Stimulated activated memory B cell treated with anti-CD40 and anti-IgM and Interleukin-4, amounts not matched to agents 10 μg/mL and 1 μg/mL and 100 μg/mL, for 72 hours (primary cell): ENCODE results near the gene ADARB2.
A peak's percentile ranks its signal among the peaks of the same experiment; 100 is the strongest.

ENCODE experiments used
- ATAC-seq: fragments of 150-1000 bp; cut with Tn5 transposase; 2 replicates; pipeline ENCODE4 v1.10.0; 2021
- H3K27ac Mint-ChIP-seq: one replicate; pipeline ENCODE4 v1.8.0; 2022; ENCODE audit warnings: mild to moderate bottlenecking, mixed read lengths
- H3K27me3 Mint-ChIP-seq: one replicate; pipeline ENCODE4 v1.8.0; 2022; ENCODE audit warnings: mixed read lengths
- H3K36me3 Mint-ChIP-seq: one replicate; pipeline ENCODE4 v1.8.0; 2022; ENCODE audit warnings: mixed read lengths
- H3K4me1 Mint-ChIP-seq: one replicate; pipeline ENCODE4 v1.8.0; 2022; ENCODE audit warnings: mixed read lengths
- H3K4me3 Mint-ChIP-seq: one replicate; pipeline ENCODE4 v1.8.0; 2022; ENCODE audit warnings: mild to moderate bottlenecking, moderate library complexity, mixed read lengths
- H3K9me3 Mint-ChIP-seq: one replicate; pipeline ENCODE4 v1.8.0; 2022; ENCODE audit warnings: mixed read lengths

ADARB2 gene

DNA sequence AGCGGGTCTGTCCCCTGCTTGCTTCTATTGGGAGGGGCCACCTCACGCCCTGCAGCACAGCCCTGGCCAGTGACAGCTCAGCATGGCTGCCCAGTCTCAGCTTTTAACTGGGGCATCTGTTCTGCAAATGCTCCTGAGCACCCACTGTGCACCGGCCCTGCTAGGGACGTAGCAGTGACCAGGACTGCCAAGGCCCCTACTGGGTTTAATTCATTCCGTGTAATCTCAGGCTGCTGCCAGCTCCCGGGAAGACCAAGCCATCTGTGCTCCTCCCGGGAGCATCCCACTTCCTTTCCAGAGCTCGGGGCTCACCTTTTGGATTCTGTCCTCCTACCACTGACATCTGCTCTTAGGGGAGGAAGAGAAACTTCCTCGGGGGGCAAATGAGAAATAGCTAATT lies 85.2 kb downstream of the ADARB2 start:
- ATAC-seq, result no peak
- H3K4me1 Mint-ChIP-seq, result peaks cover 9% of the 10 kb centered on the region
- H3K27me3 Mint-ChIP-seq, result peaks cover 31% of the 10 kb centered on the region
- no peaks in the 10 kb centered on the region for H3K36me3 Mint-ChIP-seq
- no peaks in the 10 kb centered on the region for H3K9me3 Mint-ChIP-seq
- no peak overlapping the region for H3K27ac Mint-ChIP-seq
- no peak overlapping the region for H3K4me3 Mint-ChIP-seq

- no peaks in the 10 kb centered on the region for H3K9me3 Mint-ChIP-seq
- no peak for ATAC-seq
- peaks cover 31% of the 10 kb centered on the region for H3K27me3 Mint-ChIP-seq
- no peaks in the 10 kb centered on the region for H3K36me3 Mint-ChIP-seq
- no peak overlapping the region for H3K27ac Mint-ChIP-seq
- peaks cover 9% of the 10 kb centered on the region for H3K4me1 Mint-ChIP-seq
- no peak overlapping the region for H3K4me3 Mint-ChIP-seq
These were observed 85.9 kb downstream of the ADARB2 start for GRCh38 chr10:1651270-1651966.

DNA sequence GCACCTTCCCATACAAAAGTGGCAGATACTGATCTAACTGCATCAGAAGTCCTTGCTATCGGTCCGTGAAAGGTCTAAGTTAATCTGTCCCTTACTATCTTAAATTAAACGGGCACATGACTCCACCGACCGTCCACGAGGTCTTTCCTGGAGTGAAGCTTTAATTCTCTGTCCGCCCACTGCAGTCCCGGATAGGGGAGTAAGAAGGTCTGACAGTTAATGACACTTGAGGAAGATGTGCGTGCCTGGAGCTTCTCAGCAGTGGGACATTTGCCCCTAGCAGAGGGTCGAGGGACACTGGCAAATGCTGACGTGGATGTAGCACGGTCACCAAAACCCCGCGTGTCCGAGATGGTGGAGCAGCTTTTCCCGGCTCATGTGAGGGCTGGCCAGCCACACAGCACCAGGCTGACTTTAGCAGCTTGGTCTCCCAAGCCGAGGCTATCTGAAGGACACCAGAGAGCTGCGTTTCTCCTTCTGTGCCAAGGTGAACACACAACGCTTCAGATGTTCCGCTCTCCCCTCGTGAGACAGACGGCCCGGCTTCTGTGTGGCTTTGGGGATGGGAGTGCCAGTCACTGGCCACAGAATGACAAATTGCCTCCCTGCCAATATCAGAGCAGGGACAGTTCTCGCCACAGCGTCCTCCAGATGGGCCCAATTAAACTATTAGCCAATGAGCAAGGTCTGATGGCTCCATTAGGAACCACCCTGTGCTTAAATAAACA lies 86.6 kb downstream of the ADARB2 start:
- H3K4me1 Mint-ChIP-seq, result peaks cover 9% of the 10 kb centered on the region
- H3K36me3 Mint-ChIP-seq, result no peaks in the 10 kb centered on the region
- no peaks in the 10 kb centered on the region for H3K9me3 Mint-ChIP-seq
- no peak overlapping the region for H3K4me3 Mint-ChIP-seq
- no peak for ATAC-seq
- peaks cover 31% of the 10 kb centered on the region for H3K27me3 Mint-ChIP-seq
- H3K27ac Mint-ChIP-seq, result no peak overlapping the region

GRCh38 chr10:1648648-1649047 lies 88.7 kb downstream of the ADARB2 start:
- Mint-ChIP-seq H3K4me3 (peak overlapping the region; percentile 36), H3K27ac (no peak overlapping the region), H3K9me3 (no peaks in the 10 kb centered on the region), H3K27me3 (peaks cover 46% of the 10 kb centered on the region), H3K4me1 (peaks cover 14% of the 10 kb centered on the region), H3K36me3 (no peaks in the 10 kb centered on the region)
- ATAC-seq, result peak; percentile 73

DNA sequence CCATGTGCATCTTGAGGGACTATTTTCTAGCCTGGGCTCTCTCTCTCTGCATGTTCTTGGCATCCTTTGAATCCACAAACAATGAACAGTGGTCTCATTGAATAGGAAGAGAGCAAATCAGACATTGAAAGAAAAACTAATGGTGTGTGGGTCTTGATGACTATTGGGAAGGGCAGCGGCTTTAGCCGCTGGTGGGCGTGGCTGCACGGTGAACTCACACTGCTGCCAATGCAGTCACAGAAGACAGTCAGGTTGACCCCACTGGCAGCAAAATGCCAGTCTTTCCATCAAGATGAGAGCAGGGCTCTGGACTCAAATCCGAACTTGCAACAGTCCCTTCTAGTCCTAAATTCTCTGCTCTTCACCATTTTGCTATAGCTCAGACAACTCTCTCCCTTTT lies 91.0 kb downstream of the ADARB2 start:
- Mint-ChIP-seq H3K9me3 (no peaks in the 10 kb centered on the region), H3K27ac (no peak overlapping the region), H3K27me3 (peaks cover 54% of the 10 kb centered on the region), H3K4me3 (no peak overlapping the region), H3K4me1 (peaks cover 28% of the 10 kb centered on the region), H3K36me3 (no peaks in the 10 kb centered on the region)
- ATAC-seq, result no peak

- no peak for ATAC-seq
- peaks cover 28% of the 10 kb centered on the region for H3K4me1 Mint-ChIP-seq
- H3K9me3 Mint-ChIP-seq, result no peaks in the 10 kb centered on the region
- peaks cover 49% of the 10 kb centered on the region for H3K27me3 Mint-ChIP-seq
- H3K4me3 Mint-ChIP-seq, result no peak overlapping the region
- no peak overlapping the region for H3K27ac Mint-ChIP-seq
- H3K36me3 Mint-ChIP-seq, result no peaks in the 10 kb centered on the region
These were observed 91.4 kb downstream of the ADARB2 start for GRCh38 chr10:1645896-1646295.

- no peaks in the 10 kb centered on the region for H3K9me3 Mint-ChIP-seq
- no peak overlapping the region for H3K4me3 Mint-ChIP-seq
- H3K4me1 Mint-ChIP-seq, result peaks cover 28% of the 10 kb centered on the region
- peaks cover 34% of the 10 kb centered on the region for H3K27me3 Mint-ChIP-seq
- ATAC-seq, result no peak
- no peaks in the 10 kb centered on the region for H3K36me3 Mint-ChIP-seq
- no peak overlapping the region for H3K27ac Mint-ChIP-seq
These were observed 93.1 kb downstream of the ADARB2 start for GRCh38 chr10:1644191-1644711.

DNA sequence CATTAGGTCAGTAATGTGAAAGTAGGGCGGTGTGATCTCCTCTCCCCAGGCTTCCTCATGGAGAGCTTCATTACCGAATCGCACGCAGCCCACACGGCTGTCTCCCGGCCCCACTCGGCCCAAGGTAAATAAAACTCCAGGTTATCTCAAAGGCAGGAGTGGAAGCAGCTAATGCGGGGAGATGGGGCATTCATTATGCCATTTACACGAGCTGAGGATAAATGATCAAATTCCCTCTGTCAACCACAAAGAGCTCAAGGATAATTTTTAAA lies 93.5 kb downstream of the ADARB2 start:
- H3K27me3 Mint-ChIP-seq, result peaks cover 30% of the 10 kb centered on the region
- no peak overlapping the region for H3K4me3 Mint-ChIP-seq
- peaks cover 27% of the 10 kb centered on the region for H3K4me1 Mint-ChIP-seq
- H3K9me3 Mint-ChIP-seq, result no peaks in the 10 kb centered on the region
- no peak for ATAC-seq
- H3K27ac Mint-ChIP-seq, result no peak overlapping the region
- H3K36me3 Mint-ChIP-seq, result no peaks in the 10 kb centered on the region

DNA sequence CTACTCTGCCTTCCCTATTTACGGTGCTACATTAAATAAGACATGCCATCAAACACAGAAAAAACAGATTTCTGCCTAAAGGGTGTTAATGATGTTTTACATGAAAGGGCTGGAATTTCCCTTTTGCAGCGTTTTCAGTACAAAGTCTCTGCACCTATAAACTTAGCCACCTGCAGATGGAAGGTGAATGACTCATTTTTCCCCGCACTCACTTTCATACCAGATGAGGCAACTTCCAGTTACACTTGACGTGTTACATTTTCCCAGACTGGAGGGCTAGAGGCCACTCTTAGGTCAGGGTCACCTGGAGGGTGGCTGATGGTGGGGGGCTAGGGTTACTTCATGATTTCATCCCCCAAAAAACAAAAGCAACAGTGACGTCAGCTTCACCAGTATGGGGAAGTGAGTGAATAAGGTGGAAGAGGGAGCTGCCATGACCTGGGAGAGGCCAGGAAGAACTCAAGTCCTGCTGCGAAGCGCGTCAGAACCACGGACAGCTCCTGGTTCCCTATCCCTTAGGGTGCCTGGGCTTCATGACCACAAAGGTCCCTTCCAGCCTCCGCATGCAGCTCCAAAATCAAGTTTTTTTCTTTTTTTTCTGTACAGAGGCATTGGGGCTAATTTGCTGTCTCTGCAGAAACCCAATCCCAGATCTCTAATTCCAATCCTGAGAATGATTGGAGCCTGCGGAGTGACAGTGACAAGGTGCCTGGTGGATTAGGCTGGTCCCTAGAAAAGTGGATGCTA lies 94.0 kb downstream of the ADARB2 start:
- H3K27ac Mint-ChIP-seq, result no peak overlapping the region
- peak overlapping the region; percentile 45 for H3K4me3 Mint-ChIP-seq
- peak; percentile 80 for ATAC-seq
- no peaks in the 10 kb centered on the region for H3K9me3 Mint-ChIP-seq
- peaks cover 22% of the 10 kb centered on the region for H3K4me1 Mint-ChIP-seq
- peaks cover 26% of the 10 kb centered on the region for H3K27me3 Mint-ChIP-seq
- no peaks in the 10 kb centered on the region for H3K36me3 Mint-ChIP-seq

DNA sequence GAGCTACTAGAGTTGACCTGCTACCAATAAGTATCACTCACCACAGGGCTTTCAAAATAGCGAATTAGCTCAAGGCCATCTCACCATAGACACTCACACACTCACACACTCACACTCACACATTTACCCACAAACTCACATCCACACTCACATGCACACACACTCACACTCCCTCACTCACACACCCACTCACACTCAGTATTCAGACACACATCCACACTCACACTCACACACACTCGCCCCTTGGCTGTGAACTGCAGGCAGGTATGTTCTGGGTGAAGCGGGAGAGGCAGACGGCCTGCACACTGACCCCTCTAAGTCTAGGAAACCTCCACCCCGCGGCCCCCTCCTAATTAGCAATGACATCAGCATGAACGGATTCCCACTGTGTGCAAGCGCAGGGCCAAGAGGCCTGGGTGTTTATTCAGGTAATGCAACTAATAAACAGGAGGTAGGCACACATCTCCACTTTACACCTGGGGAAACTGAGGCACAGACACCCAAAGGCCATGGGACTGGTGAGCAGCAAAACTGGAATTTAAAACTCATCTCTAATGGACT lies 94.6 kb downstream of the ADARB2 start:
- Mint-ChIP-seq H3K27ac (no peak overlapping the region), H3K4me3 (no peak overlapping the region), H3K36me3 (no peaks in the 10 kb centered on the region), H3K4me1 (peaks cover 19% of the 10 kb centered on the region), H3K27me3 (peaks cover 23% of the 10 kb centered on the region), H3K9me3 (no peaks in the 10 kb centered on the region)
- ATAC-seq, result no peak

DNA sequence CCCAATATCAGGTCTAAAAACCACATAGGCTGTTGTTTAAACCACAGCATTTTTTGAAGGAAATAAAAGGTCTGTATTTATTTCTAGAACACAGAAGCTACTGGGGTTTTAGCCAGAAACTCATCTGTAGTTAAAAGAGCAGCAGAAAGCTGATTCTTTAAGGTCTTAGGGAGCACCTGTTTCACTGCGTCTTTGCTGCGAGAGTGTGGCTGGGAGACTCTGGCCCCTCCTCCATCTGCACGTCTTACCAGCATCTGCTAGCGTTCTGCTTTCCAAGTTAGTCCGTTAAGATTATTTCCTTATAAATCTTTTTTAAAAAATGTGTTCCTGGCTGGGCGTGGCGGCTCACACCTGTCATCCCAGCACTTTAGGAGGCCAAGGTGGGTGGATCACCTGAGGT lies 95.9 kb downstream of the ADARB2 start:
- no peak overlapping the region for H3K27ac Mint-ChIP-seq
- no peaks in the 10 kb centered on the region for H3K9me3 Mint-ChIP-seq
- H3K4me1 Mint-ChIP-seq, result peaks cover 19% of the 10 kb centered on the region
- H3K36me3 Mint-ChIP-seq, result no peaks in the 10 kb centered on the region
- no peak for ATAC-seq
- no peak overlapping the region for H3K4me3 Mint-ChIP-seq
- peaks cover 23% of the 10 kb centered on the region for H3K27me3 Mint-ChIP-seq

- H3K27me3 Mint-ChIP-seq, result peaks cover 26% of the 10 kb centered on the region
- no peak for ATAC-seq
- H3K4me1 Mint-ChIP-seq, result peaks cover 17% of the 10 kb centered on the region
- no peak overlapping the region for H3K27ac Mint-ChIP-seq
- H3K4me3 Mint-ChIP-seq, result no peak overlapping the region
- no peaks in the 10 kb centered on the region for H3K9me3 Mint-ChIP-seq
- H3K36me3 Mint-ChIP-seq, result no peaks in the 10 kb centered on the region
These were observed 98.4 kb downstream of the ADARB2 start for GRCh38 chr10:1638889-1639419.

- H3K4me3 Mint-ChIP-seq, result no peak overlapping the region
- ATAC-seq, result no peak
- H3K27ac Mint-ChIP-seq, result no peak overlapping the region
- H3K4me1 Mint-ChIP-seq, result no peaks in the 10 kb centered on the region
- H3K27me3 Mint-ChIP-seq, result peaks cover 39% of the 10 kb centered on the region
- H3K9me3 Mint-ChIP-seq, result no peaks in the 10 kb centered on the region
- no peaks in the 10 kb centered on the region for H3K36me3 Mint-ChIP-seq
These were observed 102.0 kb downstream of the ADARB2 start for GRCh38 chr10:1635340-1635739.

DNA sequence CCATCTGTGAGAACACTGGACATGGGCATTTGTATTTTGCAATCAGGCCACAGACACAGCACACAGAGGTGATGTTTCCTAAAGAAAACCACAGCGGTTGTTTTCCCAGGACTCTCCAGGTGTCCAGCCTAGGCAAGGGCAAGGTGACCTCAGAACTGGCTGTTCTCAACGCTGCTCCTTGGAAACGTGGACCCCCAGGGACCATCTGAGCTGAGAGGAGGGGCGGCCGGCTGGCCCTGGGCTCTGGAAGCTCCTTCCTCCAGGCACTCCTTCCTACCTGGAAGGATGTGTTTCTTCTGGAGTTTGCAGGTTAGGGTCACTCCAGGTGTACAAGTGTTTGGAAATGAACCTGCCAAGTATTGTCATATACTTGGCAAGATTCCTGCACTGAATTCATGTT lies 103.1 kb downstream of the ADARB2 start:
- H3K4me3 Mint-ChIP-seq, result no peak overlapping the region
- H3K36me3 Mint-ChIP-seq, result no peaks in the 10 kb centered on the region
- ATAC-seq, result no peak
- no peaks in the 10 kb centered on the region for H3K9me3 Mint-ChIP-seq
- no peak overlapping the region for H3K27ac Mint-ChIP-seq
- peaks cover 50% of the 10 kb centered on the region for H3K27me3 Mint-ChIP-seq
- H3K4me1 Mint-ChIP-seq, result peaks cover 8% of the 10 kb centered on the region

DNA sequence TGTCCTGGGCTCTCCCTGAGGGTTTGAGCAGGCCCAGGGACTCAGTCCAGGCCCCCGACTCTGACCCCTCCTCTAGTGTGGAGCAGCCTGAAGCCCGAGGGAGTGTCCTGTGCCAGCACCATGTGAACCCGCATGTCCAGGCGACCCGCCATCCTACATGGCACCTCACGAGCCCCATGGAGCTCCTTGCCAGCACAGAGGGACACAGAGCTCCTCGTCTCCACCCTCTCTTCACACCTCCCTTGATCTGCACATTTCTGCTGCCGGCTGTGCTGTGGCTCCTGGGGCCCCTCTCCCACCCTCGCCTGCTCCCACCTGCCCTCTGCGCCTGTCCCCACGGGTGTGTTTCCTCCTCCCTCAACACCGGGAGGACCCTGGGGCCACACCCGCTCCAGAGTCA lies 103.5 kb downstream of the ADARB2 start:
- H3K4me1 Mint-ChIP-seq, result peaks cover 8% of the 10 kb centered on the region
- peaks cover 50% of the 10 kb centered on the region for H3K27me3 Mint-ChIP-seq
- H3K9me3 Mint-ChIP-seq, result no peaks in the 10 kb centered on the region
- no peak for ATAC-seq
- H3K36me3 Mint-ChIP-seq, result no peaks in the 10 kb centered on the region
- H3K4me3 Mint-ChIP-seq, result no peak overlapping the region
- no peak overlapping the region for H3K27ac Mint-ChIP-seq
